ENCODE data around the gene VSNL1.

- TF ChIP-seq CTCF (conservative IDR thresholded peaks at IDR 0.05 in 1 of 2, IDR thresholded peaks at IDR 0.05 in 1 of 2; ENCODE audit: low read depth in 1 of 2, low read length in 2 of 2) (no peak), EZH2 (IDR thresholded peaks at IDR 0.05; ENCODE audit: low read length, missing control alignments) (no peak)
Observed at GRCh38 chr2:17590342-17590911, 49.9 kb downstream of the VSNL1 start.

Measured in fibroblast of lung (primary cell).